LNCAP (cell line): ENCODE results near the gene TMEM213.

ENCODE experiments used
- TF ChIP-seq, protein P1 (sequence below): fragments of 450-650 bp; IDR thresholded peaks from 2 replicates; pipeline ENCODE4 v1.5.1; 2017; ENCODE audit warnings: mild to moderate bottlenecking

Gene TMEM213

DNA sequence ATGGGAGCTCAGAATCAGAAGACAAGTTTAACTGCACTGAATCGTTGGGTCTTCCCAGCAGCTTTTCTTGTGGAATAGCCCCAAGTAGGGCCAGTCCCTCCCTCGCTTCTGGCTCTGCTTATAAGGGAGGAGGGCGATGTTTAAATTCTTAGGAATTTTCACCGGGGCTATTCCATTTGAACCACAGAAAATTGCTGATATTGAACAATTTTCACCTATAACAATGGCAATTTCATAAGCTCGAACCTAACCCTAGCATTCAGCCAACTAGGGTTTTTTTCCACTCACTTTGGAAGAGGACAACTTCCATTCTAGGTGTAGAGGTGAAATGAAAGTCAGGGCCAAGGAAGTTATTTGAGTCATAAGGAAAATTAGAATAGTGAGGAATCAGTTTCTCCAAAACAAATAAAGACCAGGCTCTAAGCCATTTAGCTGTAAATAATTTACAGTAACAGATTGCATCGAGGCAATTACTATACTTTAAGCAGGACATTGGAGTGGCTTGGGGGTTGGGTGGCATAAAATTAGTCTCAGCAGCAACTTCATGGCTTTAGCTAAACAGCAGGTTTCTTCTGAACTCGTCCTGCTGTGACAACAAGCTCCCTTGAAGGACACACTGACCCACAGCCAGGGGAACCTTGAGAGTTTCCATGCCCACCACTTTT, 1.7 kb downstream of the TMEM213 start:
- TF ChIP-seq, protein P1, sequence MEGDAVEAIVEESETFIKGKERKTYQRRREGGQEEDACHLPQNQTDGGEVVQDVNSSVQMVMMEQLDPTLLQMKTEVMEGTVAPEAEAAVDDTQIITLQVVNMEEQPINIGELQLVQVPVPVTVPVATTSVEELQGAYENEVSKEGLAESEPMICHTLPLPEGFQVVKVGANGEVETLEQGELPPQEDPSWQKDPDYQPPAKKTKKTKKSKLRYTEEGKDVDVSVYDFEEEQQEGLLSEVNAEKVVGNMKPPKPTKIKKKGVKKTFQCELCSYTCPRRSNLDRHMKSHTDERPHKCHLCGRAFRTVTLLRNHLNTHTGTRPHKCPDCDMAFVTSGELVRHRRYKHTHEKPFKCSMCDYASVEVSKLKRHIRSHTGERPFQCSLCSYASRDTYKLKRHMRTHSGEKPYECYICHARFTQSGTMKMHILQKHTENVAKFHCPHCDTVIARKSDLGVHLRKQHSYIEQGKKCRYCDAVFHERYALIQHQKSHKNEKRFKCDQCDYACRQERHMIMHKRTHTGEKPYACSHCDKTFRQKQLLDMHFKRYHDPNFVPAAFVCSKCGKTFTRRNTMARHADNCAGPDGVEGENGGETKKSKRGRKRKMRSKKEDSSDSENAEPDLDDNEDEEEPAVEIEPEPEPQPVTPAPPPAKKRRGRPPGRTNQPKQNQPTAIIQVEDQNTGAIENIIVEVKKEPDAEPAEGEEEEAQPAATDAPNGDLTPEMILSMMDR = no peak

DNA sequence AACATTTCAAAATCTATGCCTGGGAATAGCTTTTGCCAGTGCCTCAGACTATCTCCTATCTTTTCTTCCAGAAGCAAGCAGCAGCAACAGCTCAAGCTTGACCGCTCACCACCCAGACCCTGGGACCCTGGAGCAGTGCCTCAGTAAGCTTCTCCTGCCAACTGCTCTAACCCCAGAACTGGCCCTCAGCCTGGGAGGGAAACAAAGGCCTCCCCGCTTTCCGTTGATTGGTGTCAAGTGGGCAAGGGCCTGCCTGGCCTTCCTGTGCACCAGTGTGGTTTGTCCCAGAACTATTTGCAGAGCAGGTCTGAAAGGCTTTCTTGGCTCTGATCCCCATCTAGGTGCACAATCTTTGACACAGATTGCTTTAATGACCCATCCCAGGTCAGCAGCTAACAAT, 3.5 kb downstream of the TMEM213 start:
- TF ChIP-seq, protein P1 = no peak

DNA sequence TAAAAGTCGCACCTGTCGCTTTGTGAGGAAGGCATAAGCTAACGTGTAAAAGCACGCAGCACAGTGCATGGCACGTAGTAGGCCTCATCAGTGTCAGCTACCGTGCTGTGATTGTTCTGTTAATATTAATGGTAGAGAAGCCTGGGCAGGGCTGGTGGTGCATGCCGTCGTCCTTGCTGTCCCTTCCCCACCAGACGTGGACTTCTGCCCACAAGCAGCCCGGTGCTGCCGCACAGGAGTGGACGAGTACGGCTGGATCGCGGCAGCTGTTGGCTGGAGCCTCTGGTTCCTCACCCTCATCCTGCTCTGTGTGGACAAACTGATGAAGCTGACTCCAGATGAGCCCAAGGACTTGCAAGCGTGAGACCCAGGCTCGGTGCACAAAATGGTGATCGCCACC, 4.9 kb downstream of the TMEM213 start:
- TF ChIP-seq, protein P1 = no peak

DNA sequence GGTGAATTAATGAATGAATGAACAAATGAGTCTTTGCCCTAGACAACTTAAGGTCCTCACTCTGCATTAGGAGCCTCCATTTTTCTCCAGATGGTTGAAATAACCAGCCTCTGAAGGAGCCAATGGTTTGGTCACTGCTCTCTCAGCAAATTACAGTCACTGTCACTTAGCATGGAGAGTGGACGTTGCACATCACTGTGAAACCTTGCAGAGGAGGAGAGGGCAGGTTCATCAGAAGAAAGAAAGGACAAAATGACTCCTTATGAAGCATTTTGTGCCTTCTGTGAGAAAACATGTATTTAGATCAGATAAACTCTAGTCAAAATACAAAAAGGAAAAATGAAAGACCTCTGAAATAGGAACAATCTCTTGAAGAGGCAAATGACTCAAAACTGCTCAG, 6.8 kb downstream of the TMEM213 start:
- TF ChIP-seq, protein P1 = no peak

DNA sequence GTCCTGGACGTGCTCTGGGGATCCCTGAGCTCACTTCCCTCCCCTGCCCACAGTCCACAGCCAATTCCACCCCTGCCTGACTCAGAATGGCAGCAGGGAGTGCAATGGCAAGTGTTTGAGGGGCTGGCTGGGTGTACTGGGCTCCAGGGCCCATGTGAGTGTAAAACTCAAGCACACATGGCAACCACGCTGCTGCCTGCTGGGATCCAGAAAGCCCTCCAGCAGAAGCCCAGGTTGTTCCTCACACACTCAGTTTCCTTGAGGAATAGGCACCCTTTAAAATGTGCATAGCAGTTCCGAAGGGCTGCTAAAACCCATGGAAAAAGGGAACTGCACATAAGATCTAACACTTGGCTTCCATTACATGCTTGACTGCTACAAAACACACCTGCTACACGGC, 11.6 kb downstream of the TMEM213 start:
- TF ChIP-seq, protein P1 = no peak

DNA sequence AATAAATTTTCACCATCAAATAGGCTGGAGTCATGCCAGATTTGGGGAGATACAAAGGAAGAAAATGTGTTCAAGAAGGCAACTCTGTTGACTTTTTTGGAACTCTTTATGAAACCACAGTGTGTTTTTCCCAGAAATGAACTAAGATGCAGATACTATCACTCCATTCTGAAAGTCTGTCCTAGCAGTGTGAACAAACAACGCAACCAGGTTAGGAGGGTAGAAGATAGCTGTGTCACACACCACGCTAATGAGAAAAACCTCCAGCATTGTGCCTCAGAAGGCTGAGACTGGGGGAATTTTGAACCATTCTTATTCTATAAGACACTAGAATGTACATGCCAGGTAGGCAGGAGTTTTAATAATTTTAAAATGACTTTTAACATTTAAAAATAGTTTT, 16.2 kb downstream of the TMEM213 start:
- TF ChIP-seq, protein P1 = no peak

DNA sequence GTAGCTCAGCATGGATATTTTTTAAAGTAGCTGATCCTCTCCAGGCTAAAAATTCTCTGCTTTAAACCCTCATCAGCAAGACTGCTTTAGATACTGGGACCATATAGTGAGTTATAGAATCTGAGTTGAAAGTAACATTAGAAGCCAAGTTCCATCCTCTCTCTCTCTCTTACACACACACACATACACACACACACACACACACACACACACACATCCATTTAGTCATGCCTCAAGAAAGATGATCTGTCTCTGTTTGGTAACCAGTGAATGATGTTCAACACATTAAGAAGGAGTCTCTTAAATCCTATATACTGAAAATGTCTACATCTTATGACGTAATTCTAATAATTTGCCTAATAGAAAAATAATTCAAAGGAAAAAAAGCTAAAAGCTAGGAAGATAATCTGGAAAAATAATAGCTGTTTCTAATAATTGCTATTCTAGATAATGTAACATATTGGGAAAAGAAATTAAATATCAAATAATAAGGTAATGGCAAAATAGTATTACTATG, 17.1 kb downstream of the TMEM213 start:
- TF ChIP-seq, protein P1 = no peak

DNA sequence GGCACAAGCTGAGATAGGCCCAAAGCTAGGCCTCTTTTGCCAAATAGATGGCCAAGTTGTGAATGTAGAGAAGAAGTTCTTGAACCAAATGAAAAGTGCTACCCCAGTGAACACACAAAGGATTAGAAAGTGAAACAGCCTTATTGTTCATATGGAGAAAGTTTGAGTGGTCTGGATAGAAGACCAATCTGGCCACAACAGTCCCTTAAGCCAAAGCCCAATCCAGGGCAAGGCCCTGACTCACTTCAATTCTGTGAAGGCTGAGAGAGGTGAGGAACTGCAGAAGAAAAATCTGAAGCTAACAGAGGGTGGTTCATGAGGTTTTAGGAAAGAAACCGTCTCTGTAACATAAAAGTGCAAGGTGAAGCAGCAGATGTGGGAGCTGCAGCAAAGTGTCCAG, 18.9 kb downstream of the TMEM213 start:
- TF ChIP-seq, protein P1 = no peak
